Parathyroid adenoma (tissue), 2 donors: Measurements from ENCODE around the gene CYYR1.

Experiments
- H2AFZ ChIP-seq: fragments of 300-600 bp; sonication (generic); one replicate; pipeline ENCODE4 v1.7.0; 2017; ENCODE audit warnings: antibody characterized with exemption, mild to moderate bottlenecking
- H3K27ac ChIP-seq: fragments of 300-600 bp; sonication (generic); one replicate; pipeline ENCODE4 v1.7.0; 2017
- H3K27me3 ChIP-seq: fragments of 300-600 bp; sonication (generic); one replicate; pipeline ENCODE4 v1.7.0; 2017; ENCODE audit warnings: low read length; ENCODE audit not compliant: control insufficient read depth, insufficient read depth
- H3K36me3 ChIP-seq: fragments of 300-600 bp; sonication (generic); one replicate; pipeline ENCODE4 v1.7.0; 2017; ENCODE audit warnings: low read length; ENCODE audit not compliant: control insufficient read depth, insufficient read depth
- H3K4me1 ChIP-seq: fragments of 300-600 bp; sonication (generic); one replicate; pipeline ENCODE4 v1.7.0; 2017; ENCODE audit warnings: control low read depth
- H3K4me2 ChIP-seq: fragments of 300-600 bp; sonication (generic); one replicate; pipeline ENCODE4 v1.7.0; 2017; ENCODE audit warnings: low read length
- H3K4me3 ChIP-seq: fragments of 300-600 bp; sonication (generic); one replicate; pipeline ENCODE4 v1.7.0; 2017; ENCODE audit warnings: low read depth, low read length
- H3K79me2 ChIP-seq: fragments of 300-600 bp; sonication (generic); one replicate; pipeline ENCODE4 v1.7.0; 2017; ENCODE audit warnings: control low read depth
- H3K9ac ChIP-seq: fragments of 300-600 bp; sonication (generic); one replicate; pipeline ENCODE4 v1.7.0; 2017; ENCODE audit warnings: mild to moderate bottlenecking
- H3K9me3 ChIP-seq: fragments of 300-600 bp; sonication (generic); one replicate; pipeline ENCODE4 v1.7.0; 2017; ENCODE audit warnings: low read length; ENCODE audit not compliant: control insufficient read depth
- CTCF ChIP-seq: fragments of 300-600 bp; sonication (generic); IDR thresholded peaks from one replicate; pipeline ENCODE4 v1.7.0; 2017; ENCODE audit warnings: antibody characterized with exemption, mild to moderate bottlenecking
- donor health status: primary hyperparathyroidism.

The CYYR1 gene

GRCh38 chr21:26487981-26488480, 85.1 kb downstream of the CYYR1 start:
- Histone ChIP-seq H3K79me2 (no peaks in the 10 kb centered on the region), H3K36me3 (no peaks in the 10 kb centered on the region), H3K9ac (no peak overlapping the region), H3K27ac (no peak overlapping the region), H3K9me3 (no peaks in the 10 kb centered on the region), H3K4me2 (no peak overlapping the region), H3K4me1 (no peaks in the 10 kb centered on the region), H3K27me3 (no peaks in the 10 kb centered on the region), H2AFZ (no peak overlapping the region), H3K4me3 (no peak overlapping the region)
- no peak for TF ChIP-seq CTCF

GRCh38 chr21:26473471-26473870, 99.6 kb downstream of the CYYR1 start:
- no peaks in the 10 kb centered on the region for H3K36me3 ChIP-seq
- H3K9me3 ChIP-seq = no peaks in the 10 kb centered on the region
- H3K4me2 ChIP-seq = no peak overlapping the region
- no peak overlapping the region for H3K9ac ChIP-seq
- H3K4me3 ChIP-seq = no peak overlapping the region
- H3K27ac ChIP-seq = no peak overlapping the region
- no peaks in the 10 kb centered on the region for H3K27me3 ChIP-seq
- no peak overlapping the region for H2AFZ ChIP-seq
- no peak for TF ChIP-seq CTCF
- H3K4me1 ChIP-seq = no peaks in the 10 kb centered on the region
- H3K79me2 ChIP-seq = no peaks in the 10 kb centered on the region

- H3K27me3 ChIP-seq = no peaks in the 10 kb centered on the region
- no peak overlapping the region for H3K27ac ChIP-seq
- no peaks in the 10 kb centered on the region for H3K36me3 ChIP-seq
- no peaks in the 10 kb centered on the region for H3K9me3 ChIP-seq
- TF ChIP-seq CTCF = no peak
- no peak overlapping the region for H2AFZ ChIP-seq
- no peak overlapping the region for H3K4me3 ChIP-seq
- no peaks in the 10 kb centered on the region for H3K79me2 ChIP-seq
- no peak overlapping the region for H3K4me2 ChIP-seq
- H3K4me1 ChIP-seq = no peaks in the 10 kb centered on the region
- H3K9ac ChIP-seq = no peak overlapping the region
These were observed 102.0 kb downstream of the CYYR1 start for GRCh38 chr21:26471099-26471471.

- Histone ChIP-seq H3K27ac (no peak overlapping the region), H3K36me3 (no peaks in the 10 kb centered on the region), H2AFZ (no peak overlapping the region), H3K79me2 (no peaks in the 10 kb centered on the region), H3K4me1 (no peaks in the 10 kb centered on the region), H3K9me3 (no peaks in the 10 kb centered on the region), H3K4me2 (no peak overlapping the region), H3K27me3 (no peaks in the 10 kb centered on the region), H3K4me3 (no peak overlapping the region), H3K9ac (no peak overlapping the region)
- no peak for TF ChIP-seq CTCF
These were observed 102.6 kb downstream of the CYYR1 start for GRCh38 chr21:26470351-26471098.

- Histone ChIP-seq H3K36me3 (no peaks in the 10 kb centered on the region), H3K4me2 (no peak overlapping the region), H3K9me3 (no peaks in the 10 kb centered on the region), H3K4me3 (no peak overlapping the region), H3K79me2 (no peaks in the 10 kb centered on the region), H3K27me3 (no peaks in the 10 kb centered on the region), H3K4me1 (no peaks in the 10 kb centered on the region), H2AFZ (no peak overlapping the region), H3K9ac (no peak overlapping the region), H3K27ac (no peak overlapping the region)
- no peak for TF ChIP-seq CTCF
These were observed 103.3 kb downstream of the CYYR1 start for GRCh38 chr21:26469789-26470188.
